HG03039 (cell line): Measurements from ENCODE around the gene ZNF830.
"Not testable (repeated sequence)": the region's sequence is repeated elsewhere in the genome, so short reads cannot be mapped to it uniquely, and the experiment has no call there.

Experiments used
- ATAC-seq: cut with Tn5 transposase; IDR thresholded peaks from one replicate; pipeline ENCODE4 v1.9.1; 2021; ENCODE audit warnings: mild to moderate bottlenecking, moderate library complexity; ENCODE audit not compliant: unreplicated experiment

Gene ZNF830

GRCh38 chr17:34961093-34961911 lies at the start of gene ZNF830, which contains the start of gene CCT6B:
Gene ZNF830, plus strand, starts transcription at chr17:34961540. Its CDS starts 27 bp downstream, at chr17:34961567.
Gene CCT6B, minus strand, starts transcription at chr17:34961460. Its CDS starts 67 bp downstream, at chr17:34961393.
- ATAC-seq, result peak; percentile 82

GRCh38 chr17:34913001-34913400 lies 48.3 kb upstream of the ZNF830 start:
- no peak for ATAC-seq

- ATAC-seq, result no peak
Measured at GRCh38 chr17:34916120-34916519, 45.2 kb upstream of the ZNF830 start.

GRCh38 chr17:34917381-34917780 lies 44.0 kb upstream of the ZNF830 start:
- ATAC-seq, result no peak

GRCh38 chr17:34920676-34921075 lies 40.7 kb upstream of the ZNF830 start:
- no peak for ATAC-seq

GRCh38 chr17:34926661-34927060 lies 34.7 kb upstream of the ZNF830 start:
- ATAC-seq, result no peak

GRCh38 chr17:34930283-34930682 lies 31.1 kb upstream of the ZNF830 start:
- ATAC-seq, result no peak

GRCh38 chr17:34950780-34951179 lies 10.6 kb upstream of the ZNF830 start:
- ATAC-seq, result not testable (repeated sequence)

- no peak for ATAC-seq
Measured at GRCh38 chr17:34958438-34958837, 2.9 kb upstream of the ZNF830 start.

GRCh38 chr17:34974179-34974578 lies 12.8 kb downstream of the ZNF830 start:
- ATAC-seq, result no peak

GRCh38 chr17:34974794-34975785 lies 13.8 kb downstream of the ZNF830 start:
- ATAC-seq, result no peak

GRCh38 chr17:34979153-34979552 lies 17.8 kb downstream of the ZNF830 start:
- ATAC-seq, result no peak

- ATAC-seq, result no peak
Measured at GRCh38 chr17:34979650-34980352, 18.5 kb downstream of the ZNF830 start.

- ATAC-seq, result peak; percentile 72
Measured at GRCh38 chr17:34980353-34980680, 19.0 kb downstream of the ZNF830 start, which contains the start of gene LIG3. Gene LIG3, plus strand, starts transcription at chr17:34980512. Its CDS starts 2,494 bp downstream, at chr17:34983006.

- ATAC-seq, result peak; percentile 82
Measured at GRCh38 chr17:34980681-34981537, 19.6 kb downstream of the ZNF830 start.

GRCh38 chr17:34981538-34982241 lies 20.4 kb downstream of the ZNF830 start:
- ATAC-seq, result no peak

GRCh38 chr17:34987232-34987631 lies 25.9 kb downstream of the ZNF830 start:
- no peak for ATAC-seq

- no peak for ATAC-seq
Measured at GRCh38 chr17:34988644-34989043, 27.3 kb downstream of the ZNF830 start.

- ATAC-seq, result no peak
Measured at GRCh38 chr17:34989473-34989872, 28.1 kb downstream of the ZNF830 start.
